ENCODE results near the gene ZSCAN4. TPM values are rescaled to one million over a fixed set of nuclear protein-coding genes. Genes with fewer than 3 reads are reported as not detected.

Gene ZSCAN4, protein sequence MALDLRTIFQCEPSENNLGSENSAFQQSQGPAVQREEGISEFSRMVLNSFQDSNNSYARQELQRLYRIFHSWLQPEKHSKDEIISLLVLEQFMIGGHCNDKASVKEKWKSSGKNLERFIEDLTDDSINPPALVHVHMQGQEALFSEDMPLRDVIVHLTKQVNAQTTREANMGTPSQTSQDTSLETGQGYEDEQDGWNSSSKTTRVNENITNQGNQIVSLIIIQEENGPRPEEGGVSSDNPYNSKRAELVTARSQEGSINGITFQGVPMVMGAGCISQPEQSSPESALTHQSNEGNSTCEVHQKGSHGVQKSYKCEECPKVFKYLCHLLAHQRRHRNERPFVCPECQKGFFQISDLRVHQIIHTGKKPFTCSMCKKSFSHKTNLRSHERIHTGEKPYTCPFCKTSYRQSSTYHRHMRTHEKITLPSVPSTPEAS
- polyA plus RNA-seq (ENCODE audit: low read depth in 6 of 6), result not detected

DNA sequence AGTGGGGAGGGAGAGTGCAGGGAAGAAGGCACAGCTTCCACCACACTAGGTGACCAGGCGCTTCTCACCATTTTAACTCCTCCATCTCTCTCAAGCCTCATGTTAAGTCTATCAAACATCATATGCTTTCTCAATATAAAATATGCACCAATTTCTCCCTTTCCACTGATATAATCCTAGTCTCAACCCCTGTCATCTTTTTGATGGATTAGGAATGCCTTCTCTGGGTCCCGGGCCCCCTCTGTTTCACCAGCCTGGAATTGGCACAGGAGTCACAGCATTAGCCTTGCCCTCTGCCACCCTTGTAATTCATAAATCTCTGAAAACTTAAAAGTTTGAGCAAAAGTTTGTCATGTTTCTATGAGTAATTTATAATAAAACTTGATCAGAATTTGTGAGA is at the start of gene ZSCAN4:
Gene ZSCAN4 (plus strand): TSS at position 301 of the 400 bp plus-strand sequence. CDS start 7,211 bp downstream, outside the sequence.
- ATAC-seq (ENCODE audit: low read depth in 2 of 2) (no peak), DNase-seq (no peak)
- Mint-ChIP-seq H3K4me1 (peaks cover 5 to 11% (median 6%) of the 10 kb centered on the region in 3 donors), H3K27me3 (peaks cover 26 to 57% (median 45%) of the 10 kb centered on the region in 3 donors), H3K9me3 (peaks cover 0 to 2% (median 0%) of the 10 kb centered on the region in 7 donors), H3K36me3 (no peaks in the 10 kb centered on the region), H3K4me3 (no peak within 1 kb of the TSS), H3K27ac (no peak within 1 kb of the TSS)

- Mint-ChIP-seq H3K9me3 (peaks cover 28 to 95% (median 76%) of the 10 kb centered on the region in 7 donors), H3K27ac (peak overlapping the region in 1 of 6 donors; percentile 44), H3K27me3 (no peaks in the 10 kb centered on the region), H3K36me3 (peaks cover 73 to 75% of the 10 kb centered on the region in 2 donors), H3K4me3 (peak overlapping the region in 1 of 8 donors; percentile 9), H3K4me1 (peaks cover 19 to 42% (median 26%) of the 10 kb centered on the region in 3 donors)
- DNase-seq (no peak), ATAC-seq (ENCODE audit: low read depth in 2 of 2) (no peak)
These were observed 47.9 kb upstream of the ZSCAN4 start for GRCh38 chr19:57620673-57621348.

DNA sequence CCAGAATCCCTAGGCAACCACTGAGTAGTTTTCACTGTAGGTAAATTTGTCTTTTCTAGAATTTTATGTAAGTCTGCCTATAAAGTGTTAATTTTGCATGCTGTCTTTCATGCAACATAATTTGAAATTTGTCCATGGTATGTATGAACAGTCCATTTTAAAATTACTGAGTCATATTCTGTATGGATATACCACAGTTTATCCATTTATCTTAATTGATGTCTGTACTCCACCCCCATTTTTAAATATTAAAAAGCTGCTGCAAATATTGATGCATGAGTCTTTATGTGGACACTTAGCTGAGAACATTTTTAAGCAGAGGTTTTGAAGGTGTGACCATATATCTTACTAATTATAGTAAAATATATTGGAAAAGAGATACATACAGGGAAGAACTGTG is 45.6 kb upstream of the ZSCAN4 start:
- Mint-ChIP-seq H3K9me3 (peaks cover 15 to 85% (median 58%) of the 10 kb centered on the region in 7 donors), H3K36me3 (peaks cover 54 to 56% of the 10 kb centered on the region in 2 donors)

DNA sequence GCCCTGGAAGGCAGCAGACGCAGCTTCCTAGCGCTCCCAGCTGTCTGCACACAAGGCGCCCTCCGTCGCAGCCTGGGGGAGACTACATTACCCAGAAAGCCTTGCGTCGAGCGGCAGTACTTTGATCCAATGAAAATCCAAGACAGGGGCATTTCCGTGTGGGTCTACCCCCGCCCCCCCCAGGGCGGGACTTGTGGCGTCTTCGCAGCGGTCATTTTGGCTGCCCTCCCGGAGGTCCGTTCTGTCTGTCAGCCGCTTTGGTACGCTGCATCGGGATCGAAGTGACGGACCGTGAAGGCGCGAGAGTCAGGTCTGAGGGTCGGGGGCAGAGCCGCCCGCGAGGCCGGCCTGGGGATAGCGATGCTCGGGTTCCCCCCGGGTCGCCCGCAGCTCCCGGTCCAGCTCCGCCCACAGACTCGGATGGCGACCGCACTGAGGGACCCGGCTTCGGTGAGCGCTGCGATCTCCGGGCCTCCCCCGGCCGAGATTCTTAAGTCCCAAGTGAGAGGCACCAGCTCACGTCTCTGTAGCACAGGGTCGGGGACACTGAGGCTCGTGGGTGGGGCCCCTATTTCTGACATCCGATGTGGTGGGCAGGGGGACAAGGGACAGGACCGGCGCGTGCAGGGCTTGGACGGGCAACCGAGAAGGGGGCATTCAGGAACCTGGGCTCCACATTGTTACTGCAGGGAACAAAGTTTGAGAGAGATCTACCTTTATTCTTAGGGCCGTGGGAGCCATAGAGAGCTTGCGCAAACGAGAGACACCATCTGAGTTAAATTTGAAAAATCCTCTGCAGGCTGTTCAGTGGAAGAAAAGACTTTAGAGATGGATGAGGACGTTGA is 35.5 kb upstream of the ZSCAN4 start, which contains the start of gene ZNF211:
Gene ZNF211 (plus strand): TSS at position 182 of the 845 bp plus-strand sequence. CDS start 179 bp downstream, at position 361.
- H3K4me3 Mint-ChIP-seq, result peak within 1 kb of the TSS; percentile 86 to 98 (median 95)
- ATAC-seq (ENCODE audit: low read depth in 2 of 2) (peak; percentile 100), DNase-seq (peak; percentile 85)
- H3K4me1 Mint-ChIP-seq, result peaks cover 20 to 31% (median 21%) of the 10 kb centered on the region in 3 donors
- H3K27ac Mint-ChIP-seq, result peak within 1 kb of the TSS; percentile 67 to 96 (median 93)
- peaks cover 28 to 31% of the 10 kb centered on the region in 2 donors for H3K36me3 Mint-ChIP-seq
- no peaks in the 10 kb centered on the region for H3K27me3 Mint-ChIP-seq
- peaks cover 5 to 23% (median 19%) of the 10 kb centered on the region in 7 donors for H3K9me3 Mint-ChIP-seq

More for the DNA sequence above, 45.6 kb upstream of the ZSCAN4 start:
- H3K27me3 Mint-ChIP-seq, result no peaks in the 10 kb centered on the region
- no peak for DNase-seq
- H3K4me1 Mint-ChIP-seq, result peaks cover 3 to 22% (median 11%) of the 10 kb centered on the region in 3 donors
- H3K4me3 Mint-ChIP-seq, result peak overlapping the region in 1 of 8 donors; percentile 10
- no peak for ATAC-seq (ENCODE audit: low read depth in 2 of 2)
- no peak overlapping the region for H3K27ac Mint-ChIP-seq

- H3K36me3 Mint-ChIP-seq, result peaks cover 34 to 37% of the 10 kb centered on the region in 2 donors
- DNase-seq (no peak), ATAC-seq (ENCODE audit: low read depth in 2 of 2) (no peak)
- H3K9me3 Mint-ChIP-seq, result peaks cover 10 to 29% (median 24%) of the 10 kb centered on the region in 7 donors
- peaks cover 20 to 31% (median 21%) of the 10 kb centered on the region in 3 donors for H3K4me1 Mint-ChIP-seq
- H3K4me3 Mint-ChIP-seq, result peak overlapping the region; percentile 86 to 98 (median 95)
- H3K27ac Mint-ChIP-seq, result peak overlapping the region in 4 of 6 donors; percentile 83 to 96 (median 93)
- no peaks in the 10 kb centered on the region for H3K27me3 Mint-ChIP-seq
These were observed 35.0 kb upstream of the ZSCAN4 start for GRCh38 chr19:57633832-57634131.

DNA sequence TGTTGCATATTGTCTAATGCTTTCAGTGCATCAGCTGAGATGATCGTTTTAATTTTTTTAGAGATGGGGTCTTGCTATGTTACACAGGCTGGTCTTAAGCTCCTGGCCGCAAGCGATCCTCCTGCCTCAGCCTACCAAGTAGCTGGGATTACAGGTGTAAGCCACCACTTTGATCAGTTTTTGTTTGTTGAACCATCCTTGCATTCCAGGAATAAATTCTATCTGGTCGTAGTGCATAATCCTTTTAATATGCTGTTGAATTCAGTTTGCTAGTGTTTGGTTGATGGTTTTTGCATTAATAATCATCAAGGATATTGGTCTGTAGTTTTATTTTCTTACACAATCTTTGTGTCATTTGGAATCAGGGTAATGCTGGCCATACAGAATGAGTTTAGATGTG is 31.4 kb upstream of the ZSCAN4 start:
- Mint-ChIP-seq H3K27me3 (no peaks in the 10 kb centered on the region), H3K36me3 (peaks cover 65 to 72% of the 10 kb centered on the region in 2 donors), H3K27ac (no peak overlapping the region), H3K4me1 (peaks cover 20 to 31% (median 21%) of the 10 kb centered on the region in 3 donors), H3K4me3 (peak overlapping the region in 1 of 8 donors; percentile 36), H3K9me3 (peaks cover 25 to 60% (median 55%) of the 10 kb centered on the region in 7 donors)
- no peak for ATAC-seq (ENCODE audit: low read depth in 2 of 2)
- no peak for DNase-seq

- Mint-ChIP-seq H3K4me1 (no peaks in the 10 kb centered on the region), H3K36me3 (peaks cover 56% of the 10 kb centered on the region in 2 donors), H3K4me3 (no peak overlapping the region), H3K27me3 (no peaks in the 10 kb centered on the region), H3K9me3 (peaks cover 25 to 81% (median 47%) of the 10 kb centered on the region in 7 donors), H3K27ac (peak overlapping the region in 1 of 6 donors; percentile 38)
- ATAC-seq (ENCODE audit: low read depth in 2 of 2), result no peak
- no peak for DNase-seq
These were observed 27.0 kb upstream of the ZSCAN4 start for GRCh38 chr19:57641715-57642234.

GRCh38 chr19:57642396-57643046 is 26.2 kb upstream of the ZSCAN4 start:
- DNase-seq, result no peak
- Mint-ChIP-seq H3K9me3 (peaks cover 20 to 73% (median 40%) of the 10 kb centered on the region in 7 donors), H3K27me3 (no peaks in the 10 kb centered on the region), H3K27ac (peak overlapping the region in 1 of 6 donors; percentile 24), H3K36me3 (peaks cover 49% of the 10 kb centered on the region in 2 donors), H3K4me3 (no peak overlapping the region), H3K4me1 (no peaks in the 10 kb centered on the region)
- ATAC-seq (ENCODE audit: low read depth in 2 of 2), result no peak

- no peak overlapping the region for H3K27ac Mint-ChIP-seq
- peaks cover 38 to 39% of the 10 kb centered on the region in 2 donors for H3K36me3 Mint-ChIP-seq
- DNase-seq (no peak), ATAC-seq (ENCODE audit: low read depth in 2 of 2) (no peak)
- H3K9me3 Mint-ChIP-seq, result peaks cover 14 to 61% (median 31%) of the 10 kb centered on the region in 7 donors
- no peaks in the 10 kb centered on the region for H3K4me1 Mint-ChIP-seq
- H3K27me3 Mint-ChIP-seq, result no peaks in the 10 kb centered on the region
- peak overlapping the region in 1 of 8 donors; percentile 24 for H3K4me3 Mint-ChIP-seq
These were observed 25.0 kb upstream of the ZSCAN4 start for GRCh38 chr19:57643734-57644133.

GRCh38 chr19:57648331-57649003 is 20.3 kb upstream of the ZSCAN4 start:
- Mint-ChIP-seq H3K27me3 (peaks cover 6 to 23% (median 19%) of the 10 kb centered on the region in 3 donors), H3K4me1 (peaks cover 4 to 10% (median 4%) of the 10 kb centered on the region in 3 donors), H3K9me3 (peaks cover under 1 to 24% (median 11%) of the 10 kb centered on the region in 7 donors), H3K27ac (no peak overlapping the region), H3K36me3 (peaks cover 3 to 17% of the 10 kb centered on the region in 2 donors), H3K4me3 (no peak overlapping the region)
- ATAC-seq (ENCODE audit: low read depth in 2 of 2) (no peak), DNase-seq (no peak)

DNA sequence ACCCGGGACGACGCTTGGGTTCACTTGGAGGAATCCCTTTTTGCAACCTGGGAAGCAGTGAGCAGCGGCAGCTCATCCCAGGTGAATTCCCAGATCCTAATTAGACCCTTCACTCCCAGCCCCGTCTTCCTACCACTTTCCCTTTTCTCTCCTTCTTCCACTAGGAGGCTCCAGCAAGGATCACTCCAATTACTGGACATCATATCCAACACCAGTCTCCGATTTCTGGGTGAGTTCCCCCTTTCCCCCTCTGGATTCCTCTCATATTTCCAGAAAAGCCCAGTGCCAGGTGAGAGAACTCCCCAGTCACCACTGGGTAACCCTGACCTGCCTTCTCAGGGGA is 17.1 kb upstream of the ZSCAN4 start:
- DNase-seq, result no peak
- H3K27ac Mint-ChIP-seq, result no peak overlapping the region
- peaks cover 8 to 45% of the 10 kb centered on the region in 2 donors for H3K36me3 Mint-ChIP-seq

More for the DNA sequence above, 17.1 kb upstream of the ZSCAN4 start:
- H3K4me3 Mint-ChIP-seq, result peak overlapping the region in 2 of 8 donors; percentile 13 to 20
- peaks cover 8 to 27% (median 19%) of the 10 kb centered on the region in 7 donors for H3K9me3 Mint-ChIP-seq
- H3K27me3 Mint-ChIP-seq, result peaks cover 32 to 55% (median 51%) of the 10 kb centered on the region in 3 donors
- H3K4me1 Mint-ChIP-seq, result peaks cover 4 to 10% (median 4%) of the 10 kb centered on the region in 3 donors
- ATAC-seq (ENCODE audit: low read depth in 2 of 2), result no peak
